NCI-H510A treated with DMSO at 0.1 percent for 48 hours (cell line): Measurements from ENCODE around the gene RIMOC1.

Experiments
- DNase-seq: peaks from one replicate; lab custom pipeline; 2025; lab: John Stamatoyannopoulos, UW

The RIMOC1 gene, protein sequence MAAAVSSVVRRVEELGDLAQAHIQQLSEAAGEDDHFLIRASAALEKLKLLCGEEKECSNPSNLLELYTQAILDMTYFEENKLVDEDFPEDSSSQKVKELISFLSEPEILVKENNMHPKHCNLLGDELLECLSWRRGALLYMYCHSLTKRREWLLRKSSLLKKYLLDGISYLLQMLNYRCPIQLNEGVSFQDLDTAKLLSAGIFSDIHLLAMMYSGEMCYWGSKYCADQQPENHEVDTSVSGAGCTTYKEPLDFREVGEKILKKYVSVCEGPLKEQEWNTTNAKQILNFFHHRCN

DNA sequence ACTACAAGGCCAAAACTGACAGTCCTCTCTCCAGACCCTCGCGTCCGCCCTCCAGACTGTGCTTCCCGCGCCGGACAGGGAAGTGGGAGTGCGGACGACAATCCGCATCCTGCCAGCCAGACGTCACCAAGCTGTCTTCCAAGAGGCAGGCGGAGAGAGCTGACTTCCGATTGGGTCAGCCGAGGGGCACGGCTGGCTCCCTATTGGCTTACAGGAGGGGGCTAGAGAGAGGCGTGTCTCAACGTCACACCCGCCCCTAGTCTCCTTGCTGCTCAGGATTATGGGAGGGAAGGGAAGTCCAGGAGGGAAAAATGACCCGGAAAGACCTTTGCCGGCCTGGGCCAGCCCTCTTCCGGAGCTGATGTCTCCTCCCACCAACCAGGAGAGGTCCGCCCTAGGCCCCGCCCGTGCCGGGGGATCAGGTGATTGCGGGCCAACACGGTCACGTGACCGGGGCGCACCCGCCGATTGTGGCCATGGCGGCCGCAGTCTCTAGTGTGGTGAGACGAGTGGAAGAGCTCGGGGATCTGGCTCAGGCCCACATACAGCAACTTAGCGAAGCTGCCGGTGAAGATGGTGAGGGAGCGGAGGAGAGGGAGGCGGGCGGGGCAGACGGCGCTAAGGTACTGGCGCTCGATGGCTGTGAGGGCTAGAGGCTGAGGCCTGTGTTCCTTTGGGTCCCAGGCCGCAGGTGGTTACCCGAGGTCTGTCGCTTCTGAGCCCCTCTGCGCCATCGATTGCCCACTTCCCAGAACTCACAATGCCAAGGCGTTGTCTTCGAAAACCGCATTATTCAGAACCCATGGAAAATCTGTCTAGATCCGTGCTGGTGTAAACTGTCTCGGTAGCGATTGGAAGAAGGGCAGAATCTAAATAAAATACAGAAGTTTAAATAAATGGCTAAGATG, at the start of gene RIMOC1:
Gene RIMOC1, plus strand, starts transcription at position 453 of the 908 bp plus-strand sequence. Its CDS starts 24 bp downstream, at position 477.
- DNase-seq, result peak; percentile 98

DNA sequence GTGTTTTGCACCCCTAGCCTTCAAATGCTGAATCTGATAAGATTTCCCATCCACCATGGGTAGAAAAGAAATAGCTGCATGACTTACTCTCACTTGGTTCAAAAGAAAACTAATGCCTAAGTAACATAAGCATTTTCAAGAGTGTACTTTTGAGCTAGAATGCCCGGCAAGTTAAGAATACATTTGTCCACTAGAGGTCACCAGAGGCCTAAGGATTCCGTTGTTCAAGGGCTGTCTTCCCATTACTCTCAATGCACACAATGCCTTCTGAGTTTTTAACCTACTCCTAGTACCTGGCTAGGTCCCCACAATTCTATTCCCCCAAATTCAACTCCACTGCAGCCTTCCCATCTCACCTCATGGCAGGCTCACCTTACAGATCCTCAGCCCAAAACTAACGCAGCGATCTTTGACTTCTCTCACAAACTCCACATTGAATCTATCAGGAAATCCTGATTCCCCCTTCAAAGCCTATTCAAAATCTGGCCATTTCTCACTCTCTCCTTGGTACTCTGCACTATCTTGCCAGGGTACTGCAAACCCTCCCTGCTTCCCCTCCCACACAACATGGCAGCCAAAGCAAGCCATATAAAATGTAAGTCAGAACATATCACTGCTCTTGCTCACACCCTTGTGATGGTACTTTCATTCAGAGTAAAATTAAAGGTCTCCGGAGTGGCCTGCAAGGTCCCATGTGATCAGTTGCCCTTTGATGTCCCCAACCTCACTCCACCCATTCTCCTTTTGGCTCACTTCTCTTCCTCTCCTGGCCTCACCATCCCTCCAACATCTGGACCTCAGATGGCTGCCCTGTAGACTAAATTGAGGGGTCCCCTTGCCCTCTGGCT, 47.3 kb upstream of the RIMOC1 start:
- DNase-seq, result peak; percentile 78

DNA sequence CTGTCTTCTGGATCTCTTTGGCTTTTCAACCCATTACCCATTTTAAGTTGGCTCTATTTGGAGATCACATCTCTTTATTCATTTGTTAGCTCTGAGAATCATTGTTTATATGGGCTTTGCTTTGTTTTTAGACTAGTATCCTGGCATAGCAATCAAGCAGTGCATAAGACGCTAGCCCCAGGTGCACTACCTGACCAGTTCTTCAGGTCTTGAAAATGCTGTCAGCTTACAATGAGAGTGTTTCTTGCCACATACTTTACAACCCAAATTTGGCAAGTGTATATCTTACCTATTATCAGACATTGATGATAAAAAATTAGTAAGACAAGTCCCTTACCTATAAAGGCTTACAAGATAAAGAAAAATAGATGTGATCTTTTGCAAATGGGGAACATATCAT, 46.2 kb upstream of the RIMOC1 start:
- no peak for DNase-seq

DNA sequence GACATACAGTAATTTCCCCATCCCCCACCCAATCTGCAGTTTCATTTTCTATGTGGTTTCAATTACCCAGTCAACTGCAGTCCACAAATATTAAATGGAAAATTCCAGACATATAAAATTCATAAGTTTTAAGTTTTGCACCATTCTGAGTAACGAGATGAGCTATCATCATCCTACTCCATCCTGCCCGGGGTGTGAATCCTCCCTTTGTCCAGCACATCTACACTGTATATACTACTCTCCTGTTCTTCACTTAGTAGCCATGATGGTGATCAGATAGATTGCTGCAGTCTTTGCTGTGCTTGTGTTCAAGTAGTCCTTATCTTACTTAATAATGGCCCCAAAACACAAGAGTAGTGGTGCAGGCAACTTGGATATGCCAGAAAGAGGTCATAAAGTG, 45.3 kb upstream of the RIMOC1 start:
- no peak for DNase-seq

GRCh38 chr5:41863871-41864486, 40.2 kb upstream of the RIMOC1 start:
- no peak for DNase-seq

DNA sequence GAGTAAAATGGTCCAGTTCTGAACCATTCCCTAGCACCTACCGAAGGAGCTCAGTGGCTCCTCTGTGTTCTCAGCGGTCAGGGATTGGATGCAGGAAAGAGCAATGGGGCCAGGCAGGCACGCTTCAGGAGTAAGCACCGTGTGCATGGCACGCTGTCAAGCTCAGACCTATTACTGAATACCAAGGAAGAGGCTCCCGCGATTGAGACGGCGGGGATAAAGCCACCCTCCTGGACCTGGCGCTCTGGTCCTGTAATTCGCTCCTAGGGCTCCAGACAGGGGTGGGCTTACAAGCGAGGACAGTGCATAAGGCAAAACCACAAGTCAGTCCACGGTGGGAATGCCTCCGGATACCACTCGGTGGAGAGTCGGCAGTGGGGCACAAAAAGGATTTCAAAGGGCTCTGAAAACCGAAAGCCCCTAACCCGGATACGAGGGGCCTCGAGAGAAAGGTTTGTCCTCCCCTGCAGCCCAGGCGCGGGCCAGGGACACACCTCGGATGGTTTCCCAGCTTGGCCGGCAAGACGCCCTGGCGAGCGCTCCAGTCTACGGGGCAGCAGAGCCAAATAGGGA, 34.9 kb upstream of the RIMOC1 start:
- DNase-seq, result peak; percentile 43

DNA sequence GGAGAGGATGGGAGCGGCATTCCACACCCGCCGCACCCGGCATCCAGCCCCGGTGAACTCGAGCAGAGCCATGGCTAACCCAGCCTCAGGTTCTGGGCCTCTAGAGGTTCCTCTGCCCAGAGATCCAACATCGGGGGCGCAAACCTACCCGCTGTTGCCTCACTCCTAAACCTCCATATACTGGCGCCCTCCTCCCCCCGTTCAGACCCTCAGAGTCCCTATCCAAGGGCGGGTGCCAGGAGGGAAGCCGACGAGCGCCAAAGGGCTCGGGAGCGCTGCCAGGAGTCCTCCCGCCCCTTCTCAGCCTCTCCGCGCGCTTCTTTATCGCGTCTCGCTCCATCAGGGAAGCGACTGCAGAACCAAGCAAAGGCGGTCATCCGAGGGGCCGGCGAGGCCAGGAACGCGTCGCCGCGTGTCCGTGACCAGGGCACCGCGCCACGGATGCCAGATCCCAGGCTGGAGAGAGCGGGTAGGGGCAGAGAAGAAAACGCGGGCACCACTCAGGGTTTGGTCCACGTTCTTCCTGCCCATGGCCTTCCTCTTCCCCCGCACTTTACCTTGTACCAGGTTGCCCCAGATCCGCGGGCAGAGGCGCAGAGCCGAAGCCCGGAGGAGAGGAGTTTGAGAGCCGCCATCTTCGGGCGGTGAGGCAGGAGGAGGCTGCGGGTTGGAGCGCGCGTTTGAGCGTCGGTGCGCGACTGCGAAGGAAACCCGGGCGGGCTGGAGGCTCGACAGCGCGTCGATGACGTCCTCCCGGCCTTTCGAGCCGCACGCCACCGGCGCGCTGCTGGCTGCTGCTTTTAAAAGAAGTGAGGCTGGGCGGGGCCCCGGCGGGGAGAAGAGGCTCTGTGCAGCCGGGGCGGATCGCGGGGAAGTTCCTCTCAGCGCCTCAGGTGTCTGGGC, 34.2 kb upstream of the RIMOC1 start, which contains the start of gene OXCT1:
Gene OXCT1, minus strand, starts transcription at position 702 of the 903 bp plus-strand sequence. Its CDS starts 67 bp downstream, at position 635.
- peak; percentile 94 for DNase-seq

DNA sequence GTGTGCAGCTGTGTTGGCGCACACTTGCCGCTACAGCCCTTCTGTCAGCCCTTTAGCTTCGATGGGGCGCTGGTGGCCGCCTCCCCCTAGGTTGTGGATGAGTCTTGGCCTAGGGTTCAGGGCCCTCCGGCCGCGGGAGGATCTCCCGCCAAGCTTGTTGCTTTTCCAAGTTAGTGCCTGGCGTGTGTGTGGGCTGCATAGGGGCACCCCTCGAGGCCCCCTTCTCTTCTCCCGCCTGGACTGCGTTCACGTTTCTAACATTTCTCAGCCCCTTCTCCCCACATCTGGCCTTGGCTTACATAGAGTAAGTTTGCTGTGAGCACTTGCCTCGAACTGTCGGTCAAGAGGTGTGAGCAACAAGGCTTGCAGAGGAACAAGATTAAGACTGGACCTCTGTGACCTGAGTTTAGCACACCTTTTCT, 33.5 kb upstream of the RIMOC1 start:
- DNase-seq, result no peak

DNA sequence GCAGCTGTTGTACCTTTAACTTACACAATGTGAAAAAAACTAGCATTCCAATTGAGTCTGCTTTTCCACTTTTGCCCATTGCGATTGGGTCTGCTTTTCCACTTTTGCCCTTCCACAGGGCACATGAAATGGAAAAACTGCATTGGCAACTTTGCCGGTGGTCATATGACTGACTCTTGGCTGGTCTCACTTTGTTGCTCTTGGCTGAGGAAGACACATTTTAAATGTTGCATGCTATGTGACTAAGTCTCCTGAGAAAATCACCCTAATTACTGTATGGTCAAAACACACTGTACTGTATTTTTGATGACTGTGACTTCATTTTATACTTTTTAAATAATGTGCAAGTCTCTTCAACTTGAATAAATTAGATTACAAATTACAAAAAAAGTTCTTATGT, 32.3 kb upstream of the RIMOC1 start:
- DNase-seq, result no peak

DNA sequence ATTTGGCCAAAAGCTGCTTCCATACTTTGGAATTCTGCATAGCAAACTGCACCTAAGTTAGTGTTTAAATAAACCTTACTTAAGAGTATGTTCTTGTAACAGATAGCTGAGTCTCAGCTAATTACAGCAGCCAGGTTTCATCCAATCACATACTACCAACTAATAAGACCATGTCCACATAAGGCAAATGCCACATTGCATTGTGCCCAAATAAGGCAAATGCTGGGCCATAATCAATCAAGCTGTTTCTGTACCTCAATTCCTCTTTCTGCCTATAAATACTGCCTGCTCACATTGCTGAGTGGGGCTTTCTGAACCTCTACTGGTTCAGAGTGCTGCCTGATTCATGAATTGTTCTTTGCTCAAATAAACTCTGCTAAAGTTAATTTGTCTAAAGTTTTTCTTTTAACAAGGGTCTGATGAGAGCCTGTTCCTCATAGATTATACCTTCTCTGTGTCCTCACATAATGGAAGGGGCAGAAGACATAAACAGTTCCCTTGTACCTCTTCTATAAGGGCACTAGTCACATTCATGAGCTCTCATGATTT, 29.6 kb upstream of the RIMOC1 start:
- no peak for DNase-seq

DNA sequence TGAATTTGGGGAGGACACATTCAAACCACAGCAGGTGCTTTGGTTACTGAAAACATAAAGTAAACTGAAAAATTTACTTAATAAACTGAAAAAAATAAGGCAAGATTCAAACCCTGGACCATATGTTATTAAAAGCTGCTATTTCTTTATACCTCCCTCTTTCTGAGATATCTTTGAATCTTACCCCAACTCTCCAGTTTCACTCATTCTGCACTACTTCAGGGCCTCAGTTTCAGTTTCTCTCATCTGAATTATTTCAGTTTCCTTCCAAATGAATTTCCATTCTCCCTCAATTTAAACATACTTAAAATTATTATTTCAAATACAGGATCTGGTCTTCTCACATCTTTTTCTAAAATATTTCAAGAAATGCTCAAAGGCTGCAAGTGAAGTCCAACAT, 29.0 kb upstream of the RIMOC1 start:
- no peak for DNase-seq

- peak; percentile 22 for DNase-seq
Measured at GRCh38 chr5:41876678-41877077, 27.5 kb upstream of the RIMOC1 start.

DNA sequence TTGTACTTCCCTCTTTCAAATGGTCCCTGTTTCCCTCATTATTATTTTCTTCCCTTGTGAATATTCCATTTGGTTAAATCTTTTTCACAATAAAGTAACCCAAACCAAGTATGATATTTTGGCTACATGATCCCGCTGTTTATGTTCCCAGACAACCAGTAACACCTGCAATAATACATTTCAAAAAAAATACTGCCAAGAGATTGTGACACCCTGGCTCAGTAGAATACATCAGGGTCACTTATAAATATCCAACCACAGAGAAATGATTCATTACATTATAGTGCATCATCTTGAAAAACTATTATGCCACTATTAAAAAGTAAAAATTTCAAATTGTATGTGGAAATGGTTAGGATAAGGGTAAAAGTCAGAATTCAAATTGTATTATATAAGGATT, 26.7 kb upstream of the RIMOC1 start:
- DNase-seq, result no peak

- no peak for DNase-seq
Measured at GRCh38 chr5:41878173-41878572, 26.0 kb upstream of the RIMOC1 start.

DNA sequence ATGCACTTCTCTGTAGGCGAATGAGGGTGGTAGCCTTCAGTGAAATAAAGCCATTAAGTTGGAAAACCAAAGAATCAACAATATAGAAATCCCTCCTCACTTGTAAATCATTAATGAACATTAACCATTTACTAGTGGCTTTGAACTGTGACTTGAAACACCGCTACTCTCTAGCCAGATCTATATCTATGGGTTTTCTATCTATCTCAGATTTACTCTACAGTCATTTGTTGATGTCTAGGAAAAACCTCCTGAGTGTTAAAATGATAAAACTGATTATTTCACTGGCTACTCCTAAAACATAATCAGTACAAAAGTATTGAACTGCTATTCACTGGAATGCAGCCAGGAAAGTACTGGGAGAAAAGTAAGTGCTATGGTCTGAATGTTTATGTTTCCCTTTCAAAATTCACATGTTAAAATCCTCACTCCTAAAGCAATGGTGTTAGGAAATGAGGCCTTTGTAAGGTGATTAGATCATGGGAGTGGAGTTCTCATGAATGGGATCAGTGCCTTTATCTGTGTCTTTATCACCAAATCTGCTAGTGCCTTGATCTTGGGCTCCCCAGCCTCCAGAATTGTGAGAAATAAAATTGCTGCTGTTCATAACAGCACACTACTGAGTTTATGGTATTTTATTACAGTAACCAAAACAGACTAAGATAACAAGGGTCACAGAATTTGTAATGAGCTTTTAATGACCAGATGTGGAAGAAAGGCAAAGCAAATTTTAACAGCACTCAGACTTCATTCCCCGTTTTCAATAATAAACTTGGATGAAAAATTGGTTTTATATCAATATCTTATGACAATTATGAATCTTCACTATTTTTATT, 25.3 kb upstream of the RIMOC1 start:
- DNase-seq, result no peak

GRCh38 chr5:41882765-41883164, 21.4 kb upstream of the RIMOC1 start:
- DNase-seq, result no peak

GRCh38 chr5:41883243-41883642, 20.9 kb upstream of the RIMOC1 start:
- no peak for DNase-seq

- no peak for DNase-seq
Measured at GRCh38 chr5:41883936-41884335, 20.2 kb upstream of the RIMOC1 start.

DNA sequence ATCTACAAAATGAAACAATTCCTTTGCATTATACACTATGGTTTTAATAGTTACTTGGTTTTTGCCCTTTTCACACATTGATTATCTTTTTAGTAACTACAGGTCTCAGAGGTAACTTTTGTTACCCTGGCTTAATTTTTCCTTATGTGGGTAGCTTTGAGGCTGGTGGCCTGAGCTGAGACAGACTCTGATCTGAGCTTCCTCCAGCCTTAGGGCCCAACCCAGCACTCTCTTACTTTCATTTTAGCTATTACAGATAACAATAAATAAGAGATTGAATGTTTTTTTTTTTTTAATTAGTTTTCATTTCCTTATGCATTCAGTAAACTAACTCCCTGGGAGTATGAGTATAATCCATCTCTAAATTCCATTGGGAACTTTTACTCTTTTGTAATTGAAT, 18.9 kb upstream of the RIMOC1 start:
- no peak for DNase-seq
